Retinal pigment epithelial cell (primary cell): ENCODE results near the gene RING1.

Source experiments
- DNase-seq: peaks from one replicate; pipeline ENCODE4 v3.0.0-alpha.2; 2010; ENCODE audit warnings: low read depth
- H3K4me3 ChIP-seq: 2 replicates; pipeline ENCODE4 v1.5.1; 2011; ENCODE audit warnings: mild to moderate bottlenecking, low read length, control low read depth, moderate library complexity
- TF ChIP-seq, protein P1 (sequence below): conservative IDR thresholded peaks from 2 replicates; pipeline ENCODE4 v1.5.1; 2011; ENCODE audit warnings: low read depth, low read length, control low read depth, inconsistent platforms

The RING1 gene

DNA sequence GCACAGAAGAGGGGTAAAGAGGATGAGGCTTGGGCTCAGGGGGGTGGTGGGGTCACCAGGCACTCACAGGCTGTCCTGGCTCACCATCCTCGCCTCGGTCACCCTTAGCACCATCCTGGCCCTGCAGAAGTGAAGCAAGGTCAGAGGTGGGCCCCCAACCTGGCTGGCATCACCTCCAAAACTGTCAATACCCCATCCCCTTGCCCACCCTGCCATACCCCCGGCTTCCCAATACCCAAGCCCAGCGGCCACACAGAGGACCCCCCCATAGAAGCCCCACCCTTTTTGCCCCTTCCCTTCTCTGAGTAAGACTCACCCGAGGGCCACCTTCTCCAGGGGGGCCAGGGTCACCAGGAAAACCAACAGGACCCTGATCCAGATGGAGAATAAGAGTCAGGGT lies 39.7 kb upstream of the RING1 start:
- TF ChIP-seq, protein P1, sequence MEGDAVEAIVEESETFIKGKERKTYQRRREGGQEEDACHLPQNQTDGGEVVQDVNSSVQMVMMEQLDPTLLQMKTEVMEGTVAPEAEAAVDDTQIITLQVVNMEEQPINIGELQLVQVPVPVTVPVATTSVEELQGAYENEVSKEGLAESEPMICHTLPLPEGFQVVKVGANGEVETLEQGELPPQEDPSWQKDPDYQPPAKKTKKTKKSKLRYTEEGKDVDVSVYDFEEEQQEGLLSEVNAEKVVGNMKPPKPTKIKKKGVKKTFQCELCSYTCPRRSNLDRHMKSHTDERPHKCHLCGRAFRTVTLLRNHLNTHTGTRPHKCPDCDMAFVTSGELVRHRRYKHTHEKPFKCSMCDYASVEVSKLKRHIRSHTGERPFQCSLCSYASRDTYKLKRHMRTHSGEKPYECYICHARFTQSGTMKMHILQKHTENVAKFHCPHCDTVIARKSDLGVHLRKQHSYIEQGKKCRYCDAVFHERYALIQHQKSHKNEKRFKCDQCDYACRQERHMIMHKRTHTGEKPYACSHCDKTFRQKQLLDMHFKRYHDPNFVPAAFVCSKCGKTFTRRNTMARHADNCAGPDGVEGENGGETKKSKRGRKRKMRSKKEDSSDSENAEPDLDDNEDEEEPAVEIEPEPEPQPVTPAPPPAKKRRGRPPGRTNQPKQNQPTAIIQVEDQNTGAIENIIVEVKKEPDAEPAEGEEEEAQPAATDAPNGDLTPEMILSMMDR = no peak
- no peak for DNase-seq

DNA sequence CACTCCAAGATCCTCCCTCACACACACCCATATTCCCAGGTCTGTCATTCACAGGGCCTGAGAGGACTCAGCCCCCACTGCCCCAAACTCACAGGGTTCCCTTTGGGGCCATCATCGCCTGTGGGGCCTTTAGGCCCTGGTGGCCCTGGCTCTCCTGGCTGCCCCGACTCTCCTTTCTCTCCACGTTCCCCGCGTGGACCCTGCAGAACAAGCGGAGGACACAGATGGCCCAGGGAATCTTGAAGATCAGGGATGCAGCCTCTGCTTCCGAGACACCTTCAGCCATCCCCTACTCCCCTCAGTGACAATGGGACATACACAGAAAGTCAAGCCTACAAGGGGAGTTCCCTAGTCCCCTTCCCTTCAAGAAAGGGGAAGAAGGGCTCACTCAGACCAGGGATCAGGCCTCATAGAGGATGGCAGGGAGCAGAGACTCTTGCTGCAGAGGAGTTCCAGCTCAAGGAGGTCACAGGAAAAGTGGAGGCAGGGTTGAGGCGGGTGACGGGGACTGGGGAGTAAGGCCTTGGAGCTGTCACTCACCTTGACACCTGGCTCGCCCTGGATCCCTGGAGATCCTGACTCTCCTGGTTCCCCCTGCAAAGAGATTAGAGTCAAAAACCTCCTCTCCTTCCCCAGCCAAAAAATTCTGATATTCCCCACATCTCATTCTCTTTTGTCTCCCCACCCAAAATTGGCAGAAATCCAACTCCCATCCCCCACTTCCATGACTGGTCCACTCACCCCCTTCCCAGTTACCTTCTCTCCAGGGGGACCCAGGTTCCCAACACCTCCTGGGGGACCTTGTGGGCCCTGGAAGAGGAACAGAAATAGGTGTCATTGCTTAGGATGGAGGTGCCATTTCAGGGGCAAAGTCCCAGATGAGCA lies 38.8 kb upstream of the RING1 start:
- no peak for DNase-seq
- no peak overlapping the region for H3K4me3 ChIP-seq
- TF ChIP-seq, protein P1 = no peak

More for the DNA sequence above, 39.7 kb upstream of the RING1 start:
- H3K4me3 ChIP-seq = no peak overlapping the region

- no peak for DNase-seq
- H3K4me3 ChIP-seq = no peak overlapping the region
- TF ChIP-seq, protein P1 = no peak
Observed at GRCh38 chr6:33170176-33171015, 37.9 kb upstream of the RING1 start.

DNA sequence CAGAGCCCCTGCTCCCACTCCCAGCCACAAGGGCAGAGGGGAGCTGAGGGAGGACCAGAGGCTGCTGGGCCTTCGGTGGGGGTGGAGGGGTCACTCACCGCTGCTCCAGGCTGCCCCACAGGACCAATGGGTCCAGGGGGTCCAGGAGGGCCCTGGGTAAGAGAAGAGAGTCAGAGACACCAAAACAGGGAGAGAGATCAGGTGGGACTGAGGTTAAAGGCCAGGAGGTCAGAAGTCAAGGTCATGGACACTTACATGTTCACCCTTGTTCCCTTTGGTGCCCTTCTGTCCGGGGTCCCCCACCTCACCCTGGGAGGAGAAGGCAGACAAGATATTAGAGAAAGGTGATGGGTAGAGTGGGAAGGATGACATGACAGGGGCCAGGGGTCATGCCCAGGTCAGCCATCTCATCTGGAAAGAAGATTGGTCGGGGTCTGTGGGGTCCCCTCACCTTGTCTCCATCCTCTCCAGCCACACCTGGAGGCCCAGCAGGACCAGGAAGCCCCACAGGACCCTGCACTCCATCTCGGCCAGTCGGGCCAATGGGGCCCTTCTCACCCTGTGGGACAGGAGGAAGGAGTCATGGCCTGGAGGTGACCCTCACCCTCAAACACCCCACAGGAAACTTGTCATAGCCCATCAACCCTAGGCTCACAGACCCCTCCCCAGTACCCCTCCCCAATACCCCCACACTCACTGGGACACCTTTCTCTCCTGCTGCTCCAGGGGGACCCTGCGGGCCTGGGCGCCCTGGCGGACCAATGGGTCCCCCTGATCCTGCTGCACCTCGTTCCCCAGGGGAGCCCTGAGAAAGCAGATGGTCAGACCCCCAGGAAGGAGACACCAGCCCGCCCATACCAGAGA lies 37.1 kb upstream of the RING1 start:
- TF ChIP-seq, protein P1 = no peak
- no peak for DNase-seq
- no peak overlapping the region for H3K4me3 ChIP-seq

- DNase-seq = no peak
Observed at GRCh38 chr6:33171880-33172687, 36.2 kb upstream of the RING1 start.

More at GRCh38 chr6:33171880-33172687, 36.2 kb upstream of the RING1 start:
- TF ChIP-seq, protein P1 = no peak
- H3K4me3 ChIP-seq = no peak overlapping the region
